Measurements from ENCODE around the gene PTPRJ. TPM values are rescaled to one million over a fixed set of nuclear protein-coding genes. Genes with fewer than 3 reads are reported as not detected.
A peak's percentile ranks its signal among the peaks of the same experiment; 100 is the strongest.

Gene PTPRJ
- total and polyA plus RNA-seq, 4 donors, result 4.1 to 24.7 (median 14.6) TPM

DNA sequence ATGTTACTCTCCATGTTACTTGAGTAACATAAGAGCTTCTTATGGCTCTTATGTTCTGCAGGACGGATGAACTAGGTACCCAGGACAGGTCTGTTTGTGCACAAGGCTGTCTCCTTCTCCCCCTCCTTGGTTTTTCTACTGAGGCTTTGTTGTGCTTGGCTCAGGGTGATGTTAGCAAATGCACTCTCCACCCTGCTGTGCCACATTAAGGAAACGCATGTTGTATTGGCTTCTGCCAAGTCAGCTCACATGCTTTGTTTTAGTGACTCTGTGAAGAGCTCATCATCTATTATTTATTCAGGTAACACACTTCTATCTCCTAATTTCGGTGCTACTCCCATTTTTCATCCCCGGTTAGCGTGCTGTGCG lies 108.3 kb downstream of the PTPRJ start:
- Histone ChIP-seq H3K27me3 (ENCODE audit: control insufficient read depth in 4 of 4, insufficient read depth in 4 of 4, low read length in 3 of 4) (no peaks in the 10 kb centered on the region), H3K4me3 (ENCODE audit: low read depth in 1 of 3, low read length in 3 of 3) (no peak overlapping the region), H3K9me3 (ENCODE audit: control insufficient read depth in 4 of 4, low read length in 3 of 4) (no peaks in the 10 kb centered on the region), H3K27ac (ENCODE audit: low read depth in 1 of 2, low read length in 2 of 2) (no peak overlapping the region), H3K4me1 (ENCODE audit: control insufficient read depth in 4 of 4, insufficient read depth in 4 of 4, low read length in 3 of 4) (peaks cover 3 to 41% (median 20%) of the 10 kb centered on the region in 4 donors), H3K36me3 (ENCODE audit: control insufficient read depth in 4 of 4, insufficient read depth in 3 of 4, low read depth in 1 of 4, low read length in 3 of 4) (no peaks in the 10 kb centered on the region), H3K9ac (ENCODE audit: low read depth in 1 of 2, low read length in 2 of 2) (no peak overlapping the region)
- WGBS, result 69% methylated on average over 6 of the region's 6 CpGs
- no peak for DNase-seq (ENCODE audit: low spot score)
- TF ChIP-seq EGR1 (IDR thresholded peaks at IDR 0.05; ENCODE audit: low read depth in 2 of 2) (no peak), FOXA2 (IDR thresholded peaks at IDR 0.05) (no peak), CTCF (IDR thresholded peaks at IDR 0.05; ENCODE audit: low read depth, low read length, missing input control) (no peak), HNF4G (IDR thresholded peaks at IDR 0.05) (no peak)

DNA sequence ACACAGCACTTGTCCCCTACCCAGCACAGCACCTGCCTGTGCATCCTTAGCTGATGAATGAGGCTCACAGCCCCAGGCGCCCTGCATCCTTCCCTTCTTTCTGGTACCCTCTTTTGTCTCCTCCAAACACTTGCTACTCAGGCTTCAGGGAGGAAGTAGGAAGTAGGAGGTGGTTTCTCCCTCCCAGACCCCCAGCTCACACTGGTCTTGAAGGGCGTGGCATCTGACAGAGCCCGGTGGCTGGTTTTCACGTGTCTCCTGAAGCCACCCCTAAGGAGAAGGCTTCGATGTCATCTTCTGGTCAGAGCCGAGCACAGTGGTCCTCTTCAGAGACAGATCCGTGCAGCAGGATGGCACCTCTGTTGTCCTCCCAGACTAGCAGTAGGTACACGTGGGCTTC lies 109.8 kb downstream of the PTPRJ start:
- peaks cover 7 to 56% (median 34%) of the 10 kb centered on the region in 4 donors for H3K4me1 ChIP-seq (ENCODE audit: control insufficient read depth in 4 of 4, insufficient read depth in 4 of 4, low read length in 3 of 4)

GRCh38 chr11:48091426-48092102 lies 111.2 kb downstream of the PTPRJ start:
- H3K4me1 ChIP-seq (ENCODE audit: control insufficient read depth in 4 of 4, insufficient read depth in 4 of 4, low read length in 3 of 4), result peaks cover 15 to 65% (median 38%) of the 10 kb centered on the region in 4 donors
- H3K9me3 ChIP-seq (ENCODE audit: control insufficient read depth in 4 of 4, low read length in 3 of 4), result no peaks in the 10 kb centered on the region
- DNase-seq (ENCODE audit: low spot score), result no peak
- 79% methylated on average over 4 of the region's 4 CpGs for WGBS
- no peaks in the 10 kb centered on the region for H3K36me3 ChIP-seq (ENCODE audit: control insufficient read depth in 4 of 4, insufficient read depth in 3 of 4, low read depth in 1 of 4, low read length in 3 of 4)
- H3K27ac ChIP-seq (ENCODE audit: low read depth in 1 of 2, low read length in 2 of 2), result peak overlapping the region; percentile 4 to 16
- no peaks in the 10 kb centered on the region for H3K27me3 ChIP-seq (ENCODE audit: control insufficient read depth in 4 of 4, insufficient read depth in 4 of 4, low read length in 3 of 4)
- H3K4me3 ChIP-seq (ENCODE audit: low read depth in 1 of 3, low read length in 3 of 3), result no peak overlapping the region
- H3K9ac ChIP-seq (ENCODE audit: low read depth in 1 of 2, low read length in 2 of 2), result no peak overlapping the region
- TF ChIP-seq ZBTB33 (IDR thresholded peaks at IDR 0.05) (no peak), SP1 (IDR thresholded peaks at IDR 0.05) (no peak), ATF3 (IDR thresholded peaks at IDR 0.05) (no peak), GABPA (IDR thresholded peaks at IDR 0.05 in 1 of 2, conservative IDR thresholded peaks at IDR 0.05 in 1 of 2) (no peak), TAF1 (conservative IDR thresholded peaks at IDR 0.05) (no peak), FOXA2 (IDR thresholded peaks at IDR 0.05) (no peak), YY1 (IDR thresholded peaks at IDR 0.05) (no peak), HNF4G (IDR thresholded peaks at IDR 0.05) (no peak), EGR1 (IDR thresholded peaks at IDR 0.05; ENCODE audit: low read depth in 2 of 2) (no peak), HNF4A (conservative IDR thresholded peaks at IDR 0.05) (no peak), RAD21 (IDR thresholded peaks at IDR 0.05) (no peak), RXRA (IDR thresholded peaks at IDR 0.05) (no peak), JUND (IDR thresholded peaks at IDR 0.05) (no peak)

More for the DNA sequence above, 109.8 kb downstream of the PTPRJ start:
- H3K4me3 ChIP-seq (ENCODE audit: low read depth in 1 of 3, low read length in 3 of 3), result no peak overlapping the region
- DNase-seq (ENCODE audit: low spot score), result peak; percentile 14
- no peaks in the 10 kb centered on the region for H3K9me3 ChIP-seq (ENCODE audit: control insufficient read depth in 4 of 4, low read length in 3 of 4)
- no peak overlapping the region for H3K27ac ChIP-seq (ENCODE audit: low read depth in 1 of 2, low read length in 2 of 2)
- no peaks in the 10 kb centered on the region for H3K27me3 ChIP-seq (ENCODE audit: control insufficient read depth in 4 of 4, insufficient read depth in 4 of 4, low read length in 3 of 4)
- TF ChIP-seq SP1 (IDR thresholded peaks at IDR 0.05), result no peak
- TF ChIP-seq CTCF (IDR thresholded peaks at IDR 0.05; ENCODE audit: low read depth, low read length, missing input control), result no peak
- TF ChIP-seq, protein P1, sequence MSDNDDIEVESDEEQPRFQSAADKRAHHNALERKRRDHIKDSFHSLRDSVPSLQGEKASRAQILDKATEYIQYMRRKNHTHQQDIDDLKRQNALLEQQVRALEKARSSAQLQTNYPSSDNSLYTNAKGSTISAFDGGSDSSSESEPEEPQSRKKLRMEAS (IDR thresholded peaks at IDR 0.05), result no peak
- TF ChIP-seq JUND (IDR thresholded peaks at IDR 0.05), result no peak
- no peak for TF ChIP-seq HNF4G (IDR thresholded peaks at IDR 0.05)
- no peak for TF ChIP-seq EGR1 (IDR thresholded peaks at IDR 0.05; ENCODE audit: low read depth in 2 of 2)
- no peak for TF ChIP-seq FOXA2 (IDR thresholded peaks at IDR 0.05)
- no peaks in the 10 kb centered on the region for H3K36me3 ChIP-seq (ENCODE audit: control insufficient read depth in 4 of 4, insufficient read depth in 3 of 4, low read depth in 1 of 4, low read length in 3 of 4)
- 89% methylated on average over 8 of the region's 8 CpGs for WGBS
- no peak overlapping the region for H3K9ac ChIP-seq (ENCODE audit: low read depth in 1 of 2, low read length in 2 of 2)

Data from liver (tissue), 9 donors.